Activated T-helper 1 cell treated with anti-CD3 and anti-CD28 coated beads, Interleukin-12 subunit alpha, Interleukin-12 subunit beta, Interleukin-2, Interleukin-4 antibody, amounts not matched to agents 30 ng/mL and 10 ng/mL and 1 ng/mL, durations not matched to agents 14 hours and 24 hours and 36 hours (primary cell): ENCODE results near the gene QRFP. TPM values are rescaled to one million over a fixed set of nuclear protein-coding genes. Genes with fewer than 3 reads are reported as not detected.

Experiments used
- DNase-seq: peaks from one replicate; pipeline ENCODE4 v3.0.0; 2021; ENCODE audit warnings: low spot score
- H3K27ac Mint-ChIP-seq: one replicate; pipeline ENCODE4 v1.8.0; 2021; ENCODE audit warnings: mild to moderate bottlenecking, mixed read lengths
- H3K27me3 Mint-ChIP-seq: one replicate; pipeline ENCODE4 v1.8.0; 2022; ENCODE audit warnings: mild to moderate bottlenecking, moderate library complexity, mixed read lengths; ENCODE audit not compliant: insufficient read depth
- H3K36me3 Mint-ChIP-seq: one replicate; pipeline ENCODE4 v1.8.0; 2021; ENCODE audit warnings: low read depth, mixed read lengths
- H3K4me1 Mint-ChIP-seq: one replicate; pipeline ENCODE4 v1.8.0; 2021; ENCODE audit warnings: low read depth, mixed read lengths
- H3K4me3 Mint-ChIP-seq: one replicate; pipeline ENCODE4 v1.8.0; 2021; ENCODE audit warnings: mild to moderate bottlenecking, moderate library complexity, mixed read lengths
- H3K9me3 Mint-ChIP-seq: one replicate; pipeline ENCODE4 v1.8.0; 2021; ENCODE audit warnings: mixed read lengths
- intact Hi-C: fragments of 100-400 bp; cut with micrococcal nuclease; formaldehyde crosslinking; loops from one replicate; pipeline ENCODE4 v1.15.1; 2024
- total RNA-seq: library from RNA; stranded (reverse); gene quantifications from 2 replicates; pipeline ENCODE4 v1.2.3, GENCODE V29; 2022

The QRFP gene
- total RNA-seq, 1 donor from 2014 or later, result not detected

DNA sequence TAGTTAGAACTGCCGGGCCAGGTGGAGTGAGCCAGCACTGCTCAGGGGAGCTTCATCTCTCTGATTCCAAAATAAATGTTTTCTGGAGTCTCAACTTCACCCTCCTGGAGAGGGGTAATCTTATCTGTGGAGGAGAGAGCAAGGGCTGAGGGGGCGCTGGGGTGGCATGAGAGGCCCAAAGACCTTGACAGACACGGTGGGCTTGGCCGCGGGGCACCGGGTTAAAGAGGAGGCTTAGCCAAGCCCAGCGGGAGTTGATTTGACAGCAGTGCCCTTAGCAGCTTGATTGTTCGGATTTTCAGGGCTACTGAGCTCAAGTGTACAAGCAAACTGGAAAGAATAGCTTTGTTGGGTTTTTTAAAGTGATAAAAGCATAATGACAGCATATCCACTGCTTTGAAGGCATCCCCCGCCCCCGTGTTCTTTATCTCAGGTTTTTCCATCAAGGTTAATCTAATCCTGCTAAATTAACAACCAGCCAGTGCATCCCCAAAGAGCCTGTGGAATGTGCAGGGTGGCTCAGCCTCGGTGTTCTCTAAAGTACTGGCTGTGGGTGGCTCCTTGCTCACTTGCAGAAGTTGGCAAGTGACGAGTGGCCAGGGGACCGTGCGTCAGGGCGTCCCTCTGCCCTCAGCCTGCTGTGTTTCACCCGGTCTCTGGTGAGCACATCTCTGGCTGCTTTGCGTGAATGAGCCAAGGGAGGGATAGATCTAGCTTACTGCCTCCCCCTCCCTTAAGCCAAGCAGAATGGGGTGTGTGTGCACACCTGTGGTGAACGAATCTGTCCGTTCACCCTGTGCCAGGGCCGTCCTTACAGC, 5.5 kb downstream of the QRFP start:
- no peak for DNase-seq
- intact Hi-C loops, result no loop called here
- Mint-ChIP-seq H3K4me1 (no peaks in the 10 kb centered on the region), H3K27ac (no peak overlapping the region), H3K9me3 (no peaks in the 10 kb centered on the region), H3K4me3 (no peak overlapping the region), H3K36me3 (peaks cover 3% of the 10 kb centered on the region), H3K27me3 (no peaks in the 10 kb centered on the region)

DNA sequence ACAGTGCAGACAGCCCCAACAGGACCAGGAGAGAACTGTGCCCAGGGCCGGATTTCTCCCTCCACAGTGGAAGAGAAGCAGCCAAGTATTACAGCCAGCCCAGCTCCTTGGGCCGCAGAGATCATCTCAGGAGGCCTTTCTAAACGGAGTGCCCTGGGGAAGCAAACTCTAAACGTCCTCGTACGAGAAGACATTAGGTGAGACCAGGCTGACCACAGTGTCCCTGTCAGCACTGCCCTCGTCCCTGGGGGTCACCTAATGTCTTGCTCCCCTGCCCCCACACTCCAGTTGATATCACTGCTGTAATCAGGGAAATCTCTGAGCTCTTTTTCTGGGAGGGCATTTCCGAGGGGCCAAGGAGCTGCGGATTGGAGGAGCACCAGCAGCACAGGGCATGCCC, 6.5 kb downstream of the QRFP start:
- Mint-ChIP-seq H3K27ac (no peak overlapping the region), H3K4me1 (no peaks in the 10 kb centered on the region), H3K36me3 (peaks cover 3% of the 10 kb centered on the region), H3K4me3 (no peak overlapping the region), H3K27me3 (no peaks in the 10 kb centered on the region), H3K9me3 (no peaks in the 10 kb centered on the region)
- DNase-seq, result no peak
- intact Hi-C loops, result no loop called here

DNA sequence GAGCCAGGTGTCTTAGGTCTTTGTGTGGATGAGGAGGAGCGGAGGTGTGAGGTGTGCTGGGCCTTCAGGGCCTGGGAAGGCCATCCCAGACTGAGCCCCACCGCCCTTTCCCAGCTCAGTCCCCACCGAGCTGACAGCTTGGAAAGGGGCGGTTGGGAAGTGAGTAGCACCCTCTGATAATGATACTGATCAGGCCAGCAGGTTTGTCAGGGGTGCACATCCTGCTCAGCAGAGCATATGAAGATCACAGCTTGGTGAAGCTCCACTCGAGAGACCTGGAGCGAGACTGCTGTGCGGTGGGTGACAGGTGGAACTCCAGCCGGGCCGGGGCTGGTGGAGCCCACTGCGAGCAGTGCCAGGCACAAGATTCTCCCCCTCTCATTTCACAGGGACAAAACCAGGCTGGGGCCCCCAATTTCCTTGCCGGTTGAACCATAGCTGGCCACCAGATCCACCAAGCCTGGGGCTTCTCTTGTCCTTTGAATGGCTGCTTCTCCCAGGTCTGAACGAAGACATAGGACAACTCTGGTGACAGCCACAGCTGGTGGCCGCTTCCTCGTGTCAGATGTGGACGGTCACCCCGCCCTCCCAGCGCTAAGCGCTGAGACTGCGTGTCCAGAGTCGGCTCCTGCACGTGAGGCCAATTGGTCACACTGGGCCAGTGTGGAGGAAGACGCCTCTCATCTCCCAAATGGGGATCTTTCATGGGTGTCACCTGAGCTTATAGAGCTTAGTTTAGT, 8.3 kb downstream of the QRFP start:
- Mint-ChIP-seq H3K36me3 (peaks cover 3% of the 10 kb centered on the region), H3K27me3 (no peaks in the 10 kb centered on the region), H3K27ac (no peak overlapping the region), H3K4me1 (no peaks in the 10 kb centered on the region), H3K4me3 (no peak overlapping the region), H3K9me3 (no peaks in the 10 kb centered on the region)
- DNase-seq, result no peak
- intact Hi-C loops, result no loop called here

DNA sequence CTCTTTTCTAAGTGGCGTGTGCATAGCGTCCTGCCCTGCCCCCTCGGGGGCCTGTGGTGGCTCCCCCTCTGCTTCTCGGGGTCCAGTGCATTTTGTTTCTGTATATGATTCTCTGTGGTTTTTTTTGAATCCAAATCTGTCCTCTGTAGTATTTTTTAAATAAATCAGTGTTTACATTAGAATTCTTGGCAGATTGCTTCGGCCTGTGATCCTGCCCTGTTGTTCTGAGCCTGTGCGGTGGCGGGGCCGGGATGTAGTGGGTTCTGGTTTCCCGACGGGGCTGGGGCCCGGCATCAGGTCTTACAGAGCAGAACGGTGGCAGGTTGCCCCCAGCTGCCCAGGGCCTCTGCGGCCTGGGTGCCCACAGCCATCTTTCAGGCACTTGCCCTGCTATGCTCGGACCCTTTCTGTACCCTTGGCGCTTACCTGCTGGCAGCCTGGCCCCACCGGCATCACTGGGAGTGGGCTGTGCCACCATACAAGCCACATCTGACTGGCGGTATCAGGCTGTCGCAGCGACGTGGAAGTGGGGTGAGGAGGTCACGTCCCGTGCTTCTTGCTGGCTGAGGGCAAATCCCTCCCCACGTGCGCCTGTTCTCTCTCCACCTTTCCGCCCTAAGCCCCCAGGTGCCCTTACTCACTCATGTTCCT, 9.0 kb downstream of the QRFP start:
- H3K4me1 Mint-ChIP-seq, result no peaks in the 10 kb centered on the region
- intact Hi-C loops, result no loop called here
- H3K27me3 Mint-ChIP-seq, result no peaks in the 10 kb centered on the region
- no peak overlapping the region for H3K4me3 Mint-ChIP-seq
- no peak for DNase-seq
- peaks cover 3% of the 10 kb centered on the region for H3K36me3 Mint-ChIP-seq
- no peak overlapping the region for H3K27ac Mint-ChIP-seq
- H3K9me3 Mint-ChIP-seq, result no peaks in the 10 kb centered on the region

DNA sequence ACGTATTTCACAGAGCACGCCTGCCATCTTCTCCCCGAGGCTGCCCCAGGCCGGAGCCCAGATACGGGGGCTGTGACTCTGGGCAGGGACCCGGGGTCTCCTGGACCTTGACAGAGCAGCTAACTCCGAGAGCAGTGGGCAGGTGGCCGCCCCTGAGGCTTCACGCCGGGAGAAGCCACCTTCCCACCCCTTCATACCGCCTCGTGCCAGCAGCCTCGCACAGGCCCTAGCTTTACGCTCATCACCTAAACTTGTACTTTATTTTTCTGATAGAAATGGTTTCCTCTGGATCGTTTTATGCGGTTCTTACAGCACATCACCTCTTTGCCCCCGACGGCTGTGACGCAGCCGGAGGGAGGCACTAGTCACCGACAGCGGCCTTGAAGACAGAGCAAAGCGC, 9.6 kb downstream of the QRFP start:
- no peak for DNase-seq
- H3K4me1 Mint-ChIP-seq, result no peaks in the 10 kb centered on the region
- no peak overlapping the region for H3K27ac Mint-ChIP-seq
- H3K4me3 Mint-ChIP-seq, result no peak overlapping the region
- intact Hi-C loops, result no loop called here
- H3K27me3 Mint-ChIP-seq, result no peaks in the 10 kb centered on the region
- peaks cover 3% of the 10 kb centered on the region for H3K36me3 Mint-ChIP-seq
- no peaks in the 10 kb centered on the region for H3K9me3 Mint-ChIP-seq

DNA sequence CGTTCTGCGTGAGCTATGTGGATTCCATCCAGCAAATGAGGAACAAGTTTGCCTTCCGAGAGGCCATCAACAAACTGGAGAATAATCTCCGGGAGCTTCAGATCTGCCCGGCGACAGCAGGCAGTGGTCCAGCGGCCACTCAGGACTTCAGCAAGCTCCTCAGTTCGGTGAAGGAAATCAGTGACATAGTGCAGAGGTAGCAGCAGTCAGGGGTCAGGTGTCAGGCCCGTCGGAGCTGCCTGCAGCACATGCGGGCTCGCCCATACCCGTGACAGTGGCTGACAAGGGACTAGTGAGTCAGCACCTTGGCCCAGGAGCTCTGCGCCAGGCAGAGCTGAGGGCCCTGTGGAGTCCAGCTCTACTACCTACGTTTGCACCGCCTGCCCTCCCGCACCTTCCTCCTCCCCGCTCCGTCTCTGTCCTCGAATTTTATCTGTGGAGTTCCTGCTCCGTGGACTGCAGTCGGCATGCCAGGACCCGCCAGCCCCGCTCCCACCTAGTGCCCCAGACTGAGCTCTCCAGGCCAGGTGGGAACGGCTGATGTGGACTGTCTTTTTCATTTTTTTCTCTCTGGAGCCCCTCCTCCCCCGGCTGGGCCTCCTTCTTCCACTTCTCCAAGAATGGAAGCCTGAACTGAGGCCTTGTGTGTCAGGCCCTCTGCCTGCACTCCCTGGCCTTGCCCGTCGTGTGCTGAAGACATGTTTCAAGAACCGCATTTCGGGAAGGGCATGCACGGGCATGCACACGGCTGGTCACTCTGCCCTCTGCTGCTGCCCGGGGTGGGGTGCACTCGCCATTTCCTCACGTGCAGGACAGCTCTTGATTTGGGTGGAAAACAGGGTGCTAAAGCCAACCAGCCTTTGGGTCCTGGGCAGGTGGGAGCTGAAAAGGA, 10.9 kb downstream of the QRFP start:
- Mint-ChIP-seq H3K27me3 (no peaks in the 10 kb centered on the region), H3K9me3 (no peaks in the 10 kb centered on the region), H3K4me1 (no peaks in the 10 kb centered on the region), H3K4me3 (no peak overlapping the region), H3K27ac (no peak overlapping the region), H3K36me3 (peaks cover 5% of the 10 kb centered on the region)
- intact Hi-C loops, result no loop called here
- no peak for DNase-seq

DNA sequence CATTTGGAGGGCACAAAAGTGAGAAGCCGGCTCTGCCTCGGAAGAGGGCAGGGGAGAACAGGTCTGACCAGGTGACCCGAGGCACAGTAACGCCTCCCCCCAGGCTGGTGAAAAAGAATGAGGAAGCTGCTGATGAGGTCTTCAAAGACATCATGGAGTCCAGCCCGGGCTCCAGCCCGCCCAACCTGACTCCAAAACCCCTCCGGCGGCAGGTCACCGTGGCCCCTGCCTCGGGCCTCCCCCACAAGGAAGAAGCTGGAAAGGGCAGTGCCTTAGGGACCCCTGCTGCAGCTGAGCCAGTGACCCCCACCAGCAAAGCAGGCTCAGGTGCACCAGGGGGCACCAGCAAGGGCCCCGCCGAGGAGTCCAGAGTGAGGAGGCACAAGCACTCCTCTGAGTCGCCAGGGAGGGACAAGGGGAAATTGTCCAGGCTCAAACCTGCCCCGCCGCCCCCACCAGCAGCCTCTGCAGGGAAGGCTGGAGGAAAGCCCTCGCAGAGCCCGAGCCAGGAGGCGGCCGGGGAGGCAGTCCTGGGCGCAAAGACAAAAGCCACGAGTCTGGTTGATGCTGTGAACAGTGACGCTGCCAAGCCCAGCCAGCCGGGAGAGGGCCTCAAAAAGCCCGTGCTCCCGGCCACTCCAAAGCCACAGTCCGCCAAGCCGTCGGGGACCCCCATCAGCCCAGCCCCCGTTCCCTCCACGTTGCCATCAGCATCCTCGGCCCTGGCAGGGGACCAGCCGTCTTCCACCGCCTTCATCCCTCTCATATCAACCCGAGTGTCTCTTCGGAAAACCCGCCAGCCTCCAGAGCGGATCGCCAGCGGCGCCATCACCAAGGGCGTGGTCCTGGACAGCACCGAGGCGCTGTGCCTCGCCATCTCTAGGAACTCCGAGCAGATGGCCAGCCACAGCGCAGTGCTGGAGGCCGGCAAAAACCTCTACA, 11.8 kb downstream of the QRFP start:
- intact Hi-C loops, result no loop called here
- Mint-ChIP-seq H3K4me1 (no peaks in the 10 kb centered on the region), H3K27ac (no peak overlapping the region), H3K27me3 (no peaks in the 10 kb centered on the region), H3K4me3 (no peak overlapping the region), H3K36me3 (peaks cover 5% of the 10 kb centered on the region), H3K9me3 (no peaks in the 10 kb centered on the region)
- DNase-seq, result no peak

DNA sequence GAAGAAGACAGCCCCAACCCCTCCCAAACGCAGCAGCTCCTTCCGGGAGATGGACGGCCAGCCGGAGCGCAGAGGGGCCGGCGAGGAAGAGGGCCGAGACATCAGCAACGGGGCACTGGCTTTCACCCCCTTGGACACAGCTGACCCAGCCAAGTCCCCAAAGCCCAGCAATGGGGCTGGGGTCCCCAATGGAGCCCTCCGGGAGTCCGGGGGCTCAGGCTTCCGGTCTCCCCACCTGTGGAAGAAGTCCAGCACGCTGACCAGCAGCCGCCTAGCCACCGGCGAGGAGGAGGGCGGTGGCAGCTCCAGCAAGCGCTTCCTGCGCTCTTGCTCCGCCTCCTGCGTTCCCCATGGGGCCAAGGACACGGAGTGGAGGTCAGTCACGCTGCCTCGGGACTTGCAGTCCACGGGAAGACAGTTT, 12.5 kb downstream of the QRFP start:
- Mint-ChIP-seq H3K9me3 (no peaks in the 10 kb centered on the region), H3K27me3 (no peaks in the 10 kb centered on the region), H3K36me3 (peaks cover 9% of the 10 kb centered on the region), H3K4me3 (no peak overlapping the region), H3K27ac (no peak overlapping the region), H3K4me1 (no peaks in the 10 kb centered on the region)
- intact Hi-C loops, result no loop called here
- DNase-seq, result no peak

DNA sequence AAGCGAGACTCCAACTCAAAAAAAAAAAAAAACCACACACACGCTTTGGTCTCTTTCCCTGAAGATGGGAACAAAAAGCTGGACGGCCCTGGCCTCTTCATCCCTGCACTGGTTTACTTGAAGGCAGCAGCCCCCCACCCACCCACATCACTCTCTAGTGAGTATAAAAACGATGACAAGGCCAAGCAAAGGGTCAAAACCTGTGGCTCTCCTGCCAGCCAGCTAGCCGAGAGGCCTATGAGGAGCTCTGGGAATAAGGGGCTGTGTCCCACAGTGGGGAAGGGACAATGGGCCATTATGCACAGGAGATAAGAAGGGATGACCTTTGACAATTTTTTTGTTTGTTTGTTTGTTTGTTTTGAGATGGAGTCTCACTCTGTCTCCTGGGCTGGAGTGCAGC, 13.1 kb downstream of the QRFP start:
- H3K27ac Mint-ChIP-seq, result no peak overlapping the region
- no peaks in the 10 kb centered on the region for H3K27me3 Mint-ChIP-seq
- peaks cover 11% of the 10 kb centered on the region for H3K36me3 Mint-ChIP-seq
- DNase-seq, result no peak
- H3K9me3 Mint-ChIP-seq, result no peaks in the 10 kb centered on the region
- H3K4me3 Mint-ChIP-seq, result no peak overlapping the region
- intact Hi-C loops, result no loop called here
- H3K4me1 Mint-ChIP-seq, result no peaks in the 10 kb centered on the region

DNA sequence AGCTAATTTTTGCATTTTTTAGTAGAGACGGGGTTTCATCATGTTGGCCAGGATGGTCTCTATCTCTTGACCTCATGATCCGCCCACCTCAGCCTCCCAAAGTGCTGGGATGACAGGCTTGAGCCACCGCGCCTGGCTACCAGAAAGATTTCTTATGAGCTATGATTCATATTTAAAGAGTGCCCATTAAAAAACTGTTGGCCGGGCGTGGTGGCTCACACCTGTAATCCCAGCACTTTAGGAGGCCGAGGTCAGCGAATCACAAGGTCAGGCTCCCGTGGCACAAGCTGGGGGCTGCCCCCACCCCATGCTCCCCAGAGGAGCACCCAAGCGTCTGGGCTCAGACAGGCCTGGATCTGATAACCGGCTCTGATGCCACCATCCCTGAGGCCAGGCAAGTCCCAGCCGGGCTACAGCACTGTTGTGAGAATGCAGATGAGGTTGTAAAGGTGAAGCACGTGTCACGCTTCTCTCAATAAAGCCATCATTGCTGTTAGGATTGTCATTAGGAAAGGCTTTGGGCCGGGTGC, 13.9 kb downstream of the QRFP start:
- no peaks in the 10 kb centered on the region for H3K27me3 Mint-ChIP-seq
- DNase-seq, result no peak
- no peak overlapping the region for H3K4me3 Mint-ChIP-seq
- no peak overlapping the region for H3K27ac Mint-ChIP-seq
- intact Hi-C loops, result no loop called here
- H3K36me3 Mint-ChIP-seq, result peaks cover 11% of the 10 kb centered on the region
- no peaks in the 10 kb centered on the region for H3K4me1 Mint-ChIP-seq
- H3K9me3 Mint-ChIP-seq, result no peaks in the 10 kb centered on the region

DNA sequence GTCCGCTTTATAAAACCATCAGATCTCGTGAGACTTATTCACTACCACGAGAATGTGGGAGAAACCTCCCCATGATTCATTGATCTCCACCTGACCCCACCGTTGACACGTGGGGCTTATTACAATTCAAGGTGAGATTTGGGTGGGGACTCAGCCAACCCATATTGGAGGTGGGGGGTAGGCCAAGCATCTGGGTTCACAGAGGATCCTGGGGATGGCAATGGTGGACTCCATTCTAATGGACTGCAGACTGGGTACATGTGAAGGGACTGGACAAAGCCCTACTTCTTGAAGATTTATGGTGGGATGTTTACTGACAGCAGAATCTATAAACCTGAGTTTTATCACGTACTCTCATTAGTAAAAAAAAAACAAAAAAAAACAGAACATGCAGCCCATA, 15.1 kb downstream of the QRFP start:
- H3K9me3 Mint-ChIP-seq, result no peaks in the 10 kb centered on the region
- peaks cover 8% of the 10 kb centered on the region for H3K36me3 Mint-ChIP-seq
- H3K27me3 Mint-ChIP-seq, result no peaks in the 10 kb centered on the region
- H3K27ac Mint-ChIP-seq, result no peak overlapping the region
- DNase-seq, result no peak
- H3K4me3 Mint-ChIP-seq, result no peak overlapping the region
- H3K4me1 Mint-ChIP-seq, result no peaks in the 10 kb centered on the region
- intact Hi-C loops, result no loop called here
